AG08396 (cell line): ENCODE data around the gene GUCA2A.

Experiments
- DNase-seq: peaks from one replicate; pipeline ENCODE4 v3.0.0; 2012; ENCODE audit warnings: low spot score, mixed read lengths

GUCA2A gene

GRCh38 chr1:42130061-42130660 is 34.4 kb downstream of the GUCA2A start:
- no peak for DNase-seq

- no peak for DNase-seq
These were observed 35.6 kb downstream of the GUCA2A start for GRCh38 chr1:42128964-42129363.

GRCh38 chr1:42128499-42128898 is 36.0 kb downstream of the GUCA2A start:
- DNase-seq = no peak

- DNase-seq = no peak
These were observed 36.8 kb downstream of the GUCA2A start for GRCh38 chr1:42127767-42128166.

- no peak for DNase-seq
These were observed 39.0 kb downstream of the GUCA2A start for GRCh38 chr1:42125552-42125951.

GRCh38 chr1:42122408-42122807 is 42.1 kb downstream of the GUCA2A start:
- no peak for DNase-seq

- no peak for DNase-seq
These were observed 46.4 kb downstream of the GUCA2A start for GRCh38 chr1:42118125-42118524.

GRCh38 chr1:42117214-42117613 is 47.3 kb downstream of the GUCA2A start:
- no peak for DNase-seq

GRCh38 chr1:42114229-42114628 is 50.3 kb downstream of the GUCA2A start:
- no peak for DNase-seq
